Raji (cell line): ENCODE data around the gene TRIM67.
A peak's percentile ranks its signal among the peaks of the same experiment; 100 is the strongest.

Experiments used
- POLR2A ChIP-seq: IDR thresholded peaks from 2 replicates; pipeline ENCODE4 v1.6.1; 2011; ENCODE audit warnings: low read depth, low read length, control low read depth; ENCODE audit not compliant: insufficient read depth

The TRIM67 gene

DNA sequence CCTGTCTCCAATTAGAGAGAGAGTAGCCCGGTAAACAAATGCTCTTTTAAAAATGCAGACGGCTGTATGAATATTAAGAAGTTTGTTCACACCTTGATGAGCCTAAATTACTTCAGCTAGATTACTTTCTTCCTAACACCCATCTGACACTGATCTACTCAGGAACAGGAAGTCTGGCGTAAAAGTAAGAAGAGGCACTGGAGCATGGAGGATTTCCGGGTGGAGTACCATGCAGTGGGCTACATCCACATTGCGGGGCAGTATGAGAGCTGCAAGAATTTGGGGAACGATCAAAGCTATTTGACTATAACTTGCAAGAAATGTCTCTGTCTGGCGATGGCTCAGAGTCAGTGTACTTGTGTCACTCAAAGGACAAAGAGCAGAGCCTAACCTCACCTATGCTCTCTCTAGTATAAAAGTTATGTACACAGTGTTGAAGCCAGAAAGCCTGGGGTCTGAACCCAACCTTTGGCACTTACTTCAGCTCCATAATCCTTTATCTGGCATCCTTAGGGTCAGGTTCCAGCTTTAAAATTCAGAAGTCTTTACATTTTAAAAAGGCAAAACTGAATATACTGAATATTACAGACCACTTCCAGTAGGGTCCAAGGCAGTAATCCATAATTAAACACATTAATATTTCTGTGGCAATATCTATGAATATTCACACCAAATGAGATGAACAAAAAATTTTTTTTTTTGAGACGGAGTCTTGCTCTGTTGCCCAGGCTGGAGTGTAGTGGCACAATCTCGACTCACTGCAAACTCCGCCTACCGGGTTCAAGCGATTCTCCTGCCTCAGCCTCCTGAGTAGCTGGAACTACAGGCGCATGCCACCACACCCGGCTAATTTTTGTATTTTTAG lies 71.2 kb downstream of the TRIM67 start:
- no peak for TF ChIP-seq POLR2A

DNA sequence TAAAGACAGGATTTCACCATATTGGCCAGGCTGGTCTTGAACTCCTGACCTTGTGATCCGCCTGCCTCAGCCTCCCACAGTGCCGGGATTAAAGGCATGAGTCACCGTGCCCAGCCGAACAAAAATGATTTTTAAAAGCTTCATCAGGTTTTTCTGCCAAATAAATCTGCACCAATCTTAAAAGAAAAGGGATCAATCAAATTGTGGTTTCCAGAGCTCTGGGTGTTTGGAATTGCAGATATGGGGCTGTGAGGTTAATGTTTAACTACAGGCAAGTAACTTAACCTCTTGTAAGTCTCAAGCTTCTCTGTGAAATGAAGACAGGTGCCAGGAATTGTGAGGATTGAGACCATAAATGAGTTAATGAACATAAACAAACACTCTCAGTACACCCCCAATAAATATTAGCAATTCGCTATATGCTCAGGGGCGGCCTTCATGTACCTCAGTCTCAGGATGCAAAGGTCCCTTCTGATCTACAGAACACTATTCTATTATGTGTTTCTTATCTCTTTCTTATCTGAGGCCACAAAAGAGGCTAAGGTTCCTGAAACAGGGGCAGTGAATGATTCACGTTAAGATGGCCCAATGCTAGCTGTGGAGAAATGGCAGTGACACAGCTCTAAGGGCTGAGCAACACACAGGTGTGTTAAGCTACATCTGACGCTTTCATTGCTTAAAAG lies 72.0 kb downstream of the TRIM67 start:
- no peak for TF ChIP-seq POLR2A

- TF ChIP-seq POLR2A = no peak
These were observed 72.6 kb downstream of the TRIM67 start for GRCh38 chr1:231234506-231234905.

GRCh38 chr1:231235526-231236207 lies 73.8 kb downstream of the TRIM67 start:
- no peak for TF ChIP-seq POLR2A

- TF ChIP-seq POLR2A = no peak
These were observed 74.3 kb downstream of the TRIM67 start for GRCh38 chr1:231236208-231236591.

DNA sequence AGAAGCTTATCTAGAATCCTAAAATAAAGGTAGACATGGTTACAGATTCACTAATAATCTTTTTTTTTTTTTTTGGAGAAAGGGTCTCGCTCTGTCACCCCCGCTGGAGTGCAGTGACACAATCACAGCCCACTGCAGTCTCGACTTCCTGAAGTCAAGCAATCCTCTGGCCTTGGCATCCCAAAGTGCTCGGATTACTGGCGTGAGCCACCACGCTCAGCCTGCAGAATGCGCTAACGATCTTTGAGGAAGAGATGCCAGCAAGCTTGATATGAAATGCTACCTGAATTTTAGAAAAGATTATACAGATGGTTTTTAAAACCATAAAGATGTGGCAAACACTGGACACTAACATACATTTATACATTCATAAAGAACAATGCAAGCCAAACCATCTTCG lies 75.1 kb downstream of the TRIM67 start:
- TF ChIP-seq POLR2A = no peak

- no peak for TF ChIP-seq POLR2A
These were observed 76.4 kb downstream of the TRIM67 start for GRCh38 chr1:231238298-231238697.

DNA sequence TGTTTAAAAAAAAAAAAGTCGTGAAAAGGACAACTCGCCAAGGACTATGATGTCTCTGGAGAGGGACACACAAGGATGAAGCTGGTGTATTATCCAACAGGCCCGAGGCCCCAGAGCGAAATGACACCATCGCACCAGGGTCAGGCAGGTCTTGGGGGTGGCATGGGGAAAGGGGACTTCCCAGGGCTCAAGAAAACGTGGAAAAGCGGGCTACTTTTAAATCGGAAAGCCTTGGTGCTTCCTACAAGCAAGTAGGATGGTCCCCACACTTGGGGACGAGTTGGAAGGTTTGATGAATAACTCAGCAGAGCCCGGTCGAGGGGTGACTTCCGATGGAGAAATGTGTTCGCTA lies 78.6 kb downstream of the TRIM67 start:
- TF ChIP-seq POLR2A = no peak

- TF ChIP-seq POLR2A = peak; percentile 96
These were observed 79.3 kb downstream of the TRIM67 start, which contains the start of gene GNPAT for GRCh38 chr1:231240883-231241735. GNPAT (plus strand) TSS chr1:231241212; CDS start chr1:231241379, 167 bp downstream.

GRCh38 chr1:231241750-231242149 lies 79.9 kb downstream of the TRIM67 start:
- no peak for TF ChIP-seq POLR2A

- no peak for TF ChIP-seq POLR2A
These were observed 80.8 kb downstream of the TRIM67 start for GRCh38 chr1:231242516-231243198.

DNA sequence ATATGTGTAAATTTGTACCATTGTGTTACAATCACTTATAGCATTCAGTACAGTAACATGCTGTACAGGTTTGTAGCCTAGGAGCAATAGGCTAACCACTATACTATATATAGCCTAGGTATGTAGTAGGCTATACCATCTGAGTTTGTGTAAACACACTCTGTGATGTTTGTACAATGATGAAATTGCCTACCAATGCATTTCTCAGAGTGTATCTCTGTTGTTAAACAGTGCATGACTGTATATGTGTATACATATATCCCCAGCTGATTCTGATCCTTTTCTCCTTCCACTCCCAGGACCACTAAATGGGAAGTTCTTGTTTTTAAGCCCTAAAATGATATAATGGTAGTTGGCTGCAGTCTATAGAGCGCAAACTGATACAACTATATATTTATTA lies 86.9 kb downstream of the TRIM67 start:
- TF ChIP-seq POLR2A = no peak

- no peak for TF ChIP-seq POLR2A
These were observed 90.5 kb downstream of the TRIM67 start for GRCh38 chr1:231252336-231252735.

DNA sequence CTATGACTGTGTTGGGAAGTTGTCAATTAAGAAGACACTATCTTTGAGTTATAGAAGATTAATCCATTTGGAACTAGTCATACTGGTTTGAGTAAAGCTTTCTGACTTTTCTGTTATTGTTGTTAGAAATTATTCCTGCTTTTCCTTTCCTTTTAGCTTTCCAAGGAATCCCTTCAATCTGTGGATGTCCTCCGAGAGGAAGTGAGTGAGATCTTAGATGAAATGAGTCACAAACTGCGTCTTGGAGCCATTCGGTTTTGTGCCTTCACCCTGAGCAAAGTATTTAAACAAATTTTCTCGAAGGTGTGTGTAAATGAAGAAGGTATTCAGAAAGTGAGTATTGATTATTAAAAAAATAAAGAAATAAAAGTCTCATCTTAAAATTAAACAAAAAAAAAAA lies 98.5 kb downstream of the TRIM67 start:
- TF ChIP-seq POLR2A = no peak

DNA sequence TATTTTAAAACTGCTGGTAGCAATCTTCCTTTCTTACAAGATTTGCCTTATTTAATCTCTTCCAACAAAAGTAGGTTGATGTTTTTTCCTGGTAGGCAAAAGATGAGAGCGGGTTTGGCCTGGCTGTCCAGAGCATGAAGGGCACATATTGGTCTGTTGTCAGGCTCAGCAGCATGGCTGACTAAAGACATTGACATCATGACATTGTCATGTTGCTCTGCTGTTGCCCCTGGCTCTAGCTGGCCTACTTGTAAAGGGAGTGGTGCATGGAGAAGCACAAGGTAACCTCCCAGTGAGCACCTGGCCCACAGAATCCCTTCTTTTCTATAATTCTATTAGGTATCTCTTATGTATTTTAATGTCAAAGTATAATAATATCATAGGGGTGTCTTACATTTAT lies 102.8 kb downstream of the TRIM67 start:
- no peak for TF ChIP-seq POLR2A

- no peak for TF ChIP-seq POLR2A
These were observed 103.5 kb downstream of the TRIM67 start for GRCh38 chr1:231265379-231265778.
